Esophagus squamous epithelium (tissue), 4 donors: ENCODE data around the gene DIDO1.

Experiments
- POLR2A ChIP-seq, 4 donors: fragments of 450-650 bp; IDR thresholded peaks; one replicate each; pipeline ENCODE4 v1.6.1; 2017; ENCODE audit warnings: antibody characterized with exemption in 4 of 4, mild to moderate bottlenecking in 4 of 4, moderate library complexity in 3 of 4
- TF ChIP-seq, protein P1 (sequence below), 6 experiments: fragments of 450-650 bp in 4 of 6; fragments of 200-600 bp in 2 of 6; sonication (generic) in 2 of 6; IDR thresholded peaks; one replicate each; pipeline ENCODE4 v1.5.1; 2016 to 2019; ENCODE audit warnings: antibody characterized with exemption in 6 of 6, mild to moderate bottlenecking in 4 of 6, moderate library complexity in 4 of 6

GRCh38 chr20:62836967-62837490, 89.3 kb downstream of the DIDO1 start:
- TF ChIP-seq, protein P1, sequence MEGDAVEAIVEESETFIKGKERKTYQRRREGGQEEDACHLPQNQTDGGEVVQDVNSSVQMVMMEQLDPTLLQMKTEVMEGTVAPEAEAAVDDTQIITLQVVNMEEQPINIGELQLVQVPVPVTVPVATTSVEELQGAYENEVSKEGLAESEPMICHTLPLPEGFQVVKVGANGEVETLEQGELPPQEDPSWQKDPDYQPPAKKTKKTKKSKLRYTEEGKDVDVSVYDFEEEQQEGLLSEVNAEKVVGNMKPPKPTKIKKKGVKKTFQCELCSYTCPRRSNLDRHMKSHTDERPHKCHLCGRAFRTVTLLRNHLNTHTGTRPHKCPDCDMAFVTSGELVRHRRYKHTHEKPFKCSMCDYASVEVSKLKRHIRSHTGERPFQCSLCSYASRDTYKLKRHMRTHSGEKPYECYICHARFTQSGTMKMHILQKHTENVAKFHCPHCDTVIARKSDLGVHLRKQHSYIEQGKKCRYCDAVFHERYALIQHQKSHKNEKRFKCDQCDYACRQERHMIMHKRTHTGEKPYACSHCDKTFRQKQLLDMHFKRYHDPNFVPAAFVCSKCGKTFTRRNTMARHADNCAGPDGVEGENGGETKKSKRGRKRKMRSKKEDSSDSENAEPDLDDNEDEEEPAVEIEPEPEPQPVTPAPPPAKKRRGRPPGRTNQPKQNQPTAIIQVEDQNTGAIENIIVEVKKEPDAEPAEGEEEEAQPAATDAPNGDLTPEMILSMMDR (IDR thresholded peaks at IDR 0.05): no peak
- TF ChIP-seq POLR2A (IDR thresholded peaks at IDR 0.05): no peak
